Heart left ventricle (tissue), 16 donors: ENCODE results near the gene DIAPH3. TPM values are rescaled to one million over a fixed set of nuclear protein-coding genes. Genes with fewer than 3 reads are reported as not detected.

Source experiments
- ATAC-seq, 4 donors: fragments of 200-7000 bp; cut with Tn5 transposase; one replicate each; pipeline ENCODE4 v1.9.1; 2020 to 2022; ENCODE audit warnings: moderate library complexity in 4 of 4, mild to moderate bottlenecking in 3 of 4, moderate number of reproducible peaks in 1 of 4
- DNase-seq, 5 donors: peaks; one replicate each; pipeline ENCODE4 v3.0.0-alpha.2; 2020
- H3K27ac ChIP-seq, 12 donors: fragments of 200-600 bp; sonication (generic) in 4 of 12; one replicate each; pipeline versions ENCODE4 v1.5.0 to v1.8.0; 2016 to 2022; ENCODE audit warnings: mild to moderate bottlenecking in 2 of 12
- H3K27me3 ChIP-seq, 9 donors: fragments of 200-600 bp; sonication (generic) in 2 of 9; one replicate each; pipeline versions ENCODE4 v1.5.1 to v1.8.0; 2016 to 2022; ENCODE audit warnings: mild to moderate bottlenecking in 3 of 9
- H3K36me3 ChIP-seq, 9 donors: fragments of 200-600 bp; sonication (generic) in 2 of 9; one replicate each; pipeline versions ENCODE4 v1.5.0 to v1.8.0; 2018 to 2022; ENCODE audit warnings: mild to moderate bottlenecking in 2 of 9
- H3K4me1 ChIP-seq, 12 donors: fragments of 200-600 bp; sonication (generic) in 4 of 12; one replicate each; pipeline versions ENCODE4 v1.5.0 to v1.8.0; 2016 to 2022; ENCODE audit warnings: mild to moderate bottlenecking in 3 of 12
- H3K4me3 ChIP-seq, 12 donors: fragments of 200-600 bp; sonication (generic) in 4 of 12; one replicate each; pipeline versions ENCODE4 v1.5.0 to v1.8.0; 2017 to 2022; ENCODE audit warnings: mild to moderate bottlenecking in 9 of 12, moderate library complexity in 4 of 12
- H3K9me3 ChIP-seq, 12 donors: fragments of 200-600 bp; sonication (generic) in 4 of 12; one replicate each; pipeline versions ENCODE4 v1.5.0 to v1.8.0; 2016 to 2022; ENCODE audit warnings: mild to moderate bottlenecking in 1 of 12
- POLR2A ChIP-seq, 2 donors: fragments of 450-650 bp; IDR thresholded peaks; one replicate each; pipeline ENCODE4 v1.6.1; 2017; ENCODE audit warnings: antibody characterized with exemption in 2 of 2, mild to moderate bottlenecking in 2 of 2, moderate library complexity in 2 of 2
- WGBS, 4 donors: extraction: QIAGEN DNeasy Blood & Tissue Kit in 2 of 4; methylation state at CpG; one replicate each; pipeline versions ENCODE4 v1.1.5 to v1.1.7; 2013 to 2018; 5-methylcytosine and 5-hydroxymethylcytosine counted together
- intact Hi-C, 10 donors: fragments of 100-400 bp; cut with DNase I; formaldehyde crosslinking; loops; one replicate each; pipeline versions ENCODE4 v1.11.1 to v1.14.2; 2022
- polyA plus RNA-seq, 2 donors: library from polyadenylated mRNA; stranded (reverse); fragments of 200-250 nt; gene quantifications; one replicate each; pipeline ENCODE4 v1.2.3, GENCODE V29; 2013
- total RNA-seq, 9 donors: library from RNA; depleted of rRNA in 2 of 9; stranded (reverse); fragments of >200 nt in 2 of 9; fragmentation: NEBNext Ultra II Directional in 3 of 9; extraction: Animal tissue kit (Norgen Biotek cat#: 25700) in 3 of 9; gene quantifications; one replicate each; pipeline versions ENCODE4 v1.1.0 to v1.2.4, GENCODE V29; 2016 to 2023
- TF ChIP-seq, protein P1 (sequence below), 12 donors: fragments of 200-600 bp; sonication (generic) in 4 of 12; IDR thresholded peaks; one replicate each; pipeline versions ENCODE4 v1.5.0 to v1.8.0; 2018 to 2022; ENCODE audit warnings: antibody characterized with exemption in 12 of 12, mild to moderate bottlenecking in 5 of 12
- donor health status: ischemic (EF 13 %, LVEDD 7.1; RV severe dilation, severe dysfunction).
- donor health status: healthy with polysubstance abuse.
- donor health status: DM: no; HTN: yes; CAD: no.
- donor health status: DM: no; HTN: no; CAD: no.
- donor health status: ischemic (EF 25% LVEDD 6.9; RV normal size, moderate dysfunction).
- donor health status: ischemic (EF 25% LVEDD 5.7; RV mildly dilated, moderate dysfunction).
- donor health status: healthy.
- donor health status: DM: yes; HTN: yes; CAD: no.
- donor health status: ischemic (EF 35%, LVEDD 5.7; RV mildly dilated, moderate dysfunction).
- donor health status: nonischemic (EF 11% LVEDD 7.7; RV severe dilation, severe dysfunction).
- donor health status: DM: yes; HTN: yes; CAD: no.
- donor health status: PGD.
- donor health status: ischemic (EF 29% LVEDD 5.4; RV normal size, mild dysfunction).
- donor health status: nonischemic (EF 23%, LVEDD 6.1; RV moderate dilation, normal function).

DIAPH3 gene
- total and polyA plus RNA-seq, 11 donors, result 0.03 to 3.2 (median 0.19) TPM

DNA sequence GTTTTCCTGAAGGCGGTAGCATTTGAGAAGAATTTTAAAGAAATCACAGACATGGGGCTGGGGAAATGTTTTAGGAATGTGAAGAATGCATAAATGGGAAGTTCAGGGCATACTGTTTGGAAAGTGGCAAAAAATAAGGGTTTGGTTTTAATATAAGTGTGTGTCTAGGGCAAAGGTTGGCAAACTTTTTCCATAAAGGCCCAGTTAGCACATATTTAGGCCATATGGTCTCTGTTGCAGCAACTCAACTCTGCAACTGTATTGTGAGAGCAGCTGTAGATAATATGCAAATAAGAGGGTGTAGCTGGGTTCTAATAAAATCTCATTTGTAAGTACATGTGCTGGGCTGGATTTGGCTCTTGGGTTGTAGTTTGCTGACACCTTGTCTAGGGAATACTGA, 521.9 kb downstream of the DIAPH3 start:
- intact Hi-C loops, result no loop called here
- TF ChIP-seq, protein P1, sequence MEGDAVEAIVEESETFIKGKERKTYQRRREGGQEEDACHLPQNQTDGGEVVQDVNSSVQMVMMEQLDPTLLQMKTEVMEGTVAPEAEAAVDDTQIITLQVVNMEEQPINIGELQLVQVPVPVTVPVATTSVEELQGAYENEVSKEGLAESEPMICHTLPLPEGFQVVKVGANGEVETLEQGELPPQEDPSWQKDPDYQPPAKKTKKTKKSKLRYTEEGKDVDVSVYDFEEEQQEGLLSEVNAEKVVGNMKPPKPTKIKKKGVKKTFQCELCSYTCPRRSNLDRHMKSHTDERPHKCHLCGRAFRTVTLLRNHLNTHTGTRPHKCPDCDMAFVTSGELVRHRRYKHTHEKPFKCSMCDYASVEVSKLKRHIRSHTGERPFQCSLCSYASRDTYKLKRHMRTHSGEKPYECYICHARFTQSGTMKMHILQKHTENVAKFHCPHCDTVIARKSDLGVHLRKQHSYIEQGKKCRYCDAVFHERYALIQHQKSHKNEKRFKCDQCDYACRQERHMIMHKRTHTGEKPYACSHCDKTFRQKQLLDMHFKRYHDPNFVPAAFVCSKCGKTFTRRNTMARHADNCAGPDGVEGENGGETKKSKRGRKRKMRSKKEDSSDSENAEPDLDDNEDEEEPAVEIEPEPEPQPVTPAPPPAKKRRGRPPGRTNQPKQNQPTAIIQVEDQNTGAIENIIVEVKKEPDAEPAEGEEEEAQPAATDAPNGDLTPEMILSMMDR (IDR thresholded peaks at IDR 0.05), result no peak
- TF ChIP-seq POLR2A (IDR thresholded peaks at IDR 0.05), result no peak
- H3K9me3 ChIP-seq, result no peaks in the 10 kb centered on the region
- no peaks in the 10 kb centered on the region for H3K36me3 ChIP-seq
- WGBS, 4 donors, result 86 to 93% (median 90%) methylated on average over 1 of the region's 1 CpG
- ATAC-seq (no peak), DNase-seq (no peak)
- H3K27me3 ChIP-seq, result no peaks in the 10 kb centered on the region
- H3K4me1 ChIP-seq, result peaks cover 0 to 17% (median 9%) of the 10 kb centered on the region in 12 donors
- no peak overlapping the region for H3K27ac ChIP-seq
- no peak overlapping the region for H3K4me3 ChIP-seq

DNA sequence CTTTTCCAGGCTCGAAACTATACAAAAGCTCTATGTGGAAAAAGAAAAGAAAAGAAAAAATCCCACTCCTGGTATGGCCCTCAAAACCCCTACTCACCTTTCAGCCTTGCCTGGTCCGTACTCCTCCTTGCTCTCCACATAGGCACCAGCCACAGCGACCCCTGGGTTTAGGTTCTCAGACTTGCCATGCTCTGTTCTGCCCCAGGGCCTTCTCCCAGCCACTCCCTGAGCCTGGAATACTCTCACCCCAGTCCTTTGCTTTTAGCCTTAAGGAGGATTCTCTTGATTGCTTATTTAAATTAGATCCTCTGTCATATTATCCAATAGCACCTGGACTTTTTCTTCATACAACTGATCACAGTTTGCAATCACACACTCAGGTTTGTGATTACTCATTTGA, 522.5 kb downstream of the DIAPH3 start:
- no peak overlapping the region for H3K27ac ChIP-seq
- no peak overlapping the region for H3K4me3 ChIP-seq
- intact Hi-C loops, result no loop called here
- no peak for TF ChIP-seq POLR2A (IDR thresholded peaks at IDR 0.05)
- TF ChIP-seq, protein P1 (IDR thresholded peaks at IDR 0.05), result no peak
- no peak for ATAC-seq
- WGBS, 4 donors, result 75 to 99% (median 90%) methylated on average over 3 of the region's 3 CpGs
- no peak for DNase-seq
- H3K36me3 ChIP-seq, result no peaks in the 10 kb centered on the region
- no peaks in the 10 kb centered on the region for H3K27me3 ChIP-seq
- H3K9me3 ChIP-seq, result no peaks in the 10 kb centered on the region
- peaks cover 0 to 17% (median 9%) of the 10 kb centered on the region in 12 donors for H3K4me1 ChIP-seq

DNA sequence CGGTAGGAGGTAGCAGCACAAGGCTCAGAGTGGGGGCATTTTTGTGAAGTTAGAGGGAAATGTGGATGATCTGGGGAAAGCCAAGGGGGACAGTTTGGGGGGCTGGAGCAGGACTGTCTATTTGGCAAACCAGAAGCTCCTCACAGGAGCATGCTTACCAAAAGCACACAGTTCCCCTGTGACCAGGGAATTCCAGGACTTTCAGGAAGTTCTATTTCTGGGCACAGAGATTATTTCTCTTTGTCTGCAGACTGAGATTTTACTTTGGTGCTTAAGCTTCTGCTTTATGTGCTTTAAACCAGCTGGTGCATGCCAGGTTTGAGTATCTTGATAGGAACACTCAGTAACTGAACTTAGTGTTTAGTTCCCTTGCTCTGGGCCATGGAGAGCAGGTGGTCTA, 525.3 kb downstream of the DIAPH3 start:
- H3K4me3 ChIP-seq, result no peak overlapping the region
- H3K9me3 ChIP-seq, result no peaks in the 10 kb centered on the region
- H3K4me1 ChIP-seq, result peaks cover 0 to 20% (median 11%) of the 10 kb centered on the region in 12 donors
- no peak for DNase-seq
- H3K27me3 ChIP-seq, result no peaks in the 10 kb centered on the region
- intact Hi-C loops, result no loop called here
- peak in 2 of 4 donors; percentile 18 to 26 for ATAC-seq
- WGBS, 4 donors, result 16 to 36% (median 24%) methylated on average over 1 of the region's 1 CpG
- no peaks in the 10 kb centered on the region for H3K36me3 ChIP-seq
- H3K27ac ChIP-seq, result no peak overlapping the region
- TF ChIP-seq POLR2A (IDR thresholded peaks at IDR 0.05), result no peak

DNA sequence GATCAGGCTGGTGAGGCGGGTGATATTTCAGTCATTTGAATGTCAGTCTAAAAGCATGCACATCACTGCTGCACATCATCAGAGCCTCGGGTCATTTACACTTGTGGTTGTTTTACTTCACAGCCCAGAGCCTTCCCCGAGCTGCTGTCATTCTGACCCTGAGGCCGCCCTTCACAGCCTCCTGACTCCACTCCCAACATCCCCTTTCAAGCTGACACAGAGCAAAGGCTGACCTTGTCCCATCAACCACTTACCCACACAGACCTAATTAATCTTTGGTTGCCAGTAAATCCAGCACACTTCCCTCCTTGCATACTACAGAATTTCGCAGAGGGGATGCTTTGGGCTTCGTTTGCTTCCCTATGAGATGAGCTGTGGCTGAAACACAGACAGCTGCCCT, 528.1 kb downstream of the DIAPH3 start:
- Histone ChIP-seq H3K36me3 (no peaks in the 10 kb centered on the region), H3K9me3 (no peaks in the 10 kb centered on the region), H3K4me3 (no peak overlapping the region), H3K27me3 (no peaks in the 10 kb centered on the region), H3K4me1 (peaks cover 0 to 28% (median 17%) of the 10 kb centered on the region in 12 donors), H3K27ac (no peak overlapping the region)
- intact Hi-C loops, result no loop called here
- DNase-seq (no peak), ATAC-seq (no peak)
- 88 to 92% (median 88%) methylated on average over 6 of the region's 6 CpGs for WGBS, 4 donors
- TF ChIP-seq POLR2A (IDR thresholded peaks at IDR 0.05), result no peak
- TF ChIP-seq, protein P1 (IDR thresholded peaks at IDR 0.05), result no peak

DNA sequence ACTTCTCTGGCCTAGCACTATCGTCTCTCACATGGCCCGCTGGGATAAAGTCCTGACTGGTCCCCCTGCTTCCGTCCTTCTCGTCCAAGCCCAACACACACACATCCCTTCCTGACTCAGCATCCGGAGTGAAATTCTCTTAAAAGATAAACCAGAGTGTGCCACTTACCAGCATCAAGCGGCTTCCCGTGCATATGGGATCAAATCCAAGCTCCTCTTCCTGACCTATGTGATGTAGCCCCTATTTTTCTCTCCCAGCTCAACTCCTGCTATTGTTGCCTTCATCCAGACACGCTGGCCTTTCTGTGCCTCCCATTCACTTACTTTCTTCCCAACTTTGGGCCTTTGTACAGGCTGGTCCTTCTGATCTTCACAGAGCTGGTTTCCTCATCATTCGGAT, 530.4 kb downstream of the DIAPH3 start:
- ATAC-seq, result peak; percentile 55 to 92 (median 70)
- H3K27ac ChIP-seq, result peak overlapping the region in 6 of 12 donors; percentile 30 to 66 (median 50)

More for the DNA sequence above, 530.4 kb downstream of the DIAPH3 start:
- 49 to 65% (median 54%) methylated on average over 9 of the region's 9 CpGs for whole genome bisulfite sequencing, 4 donors
- peaks cover 0 to 22% (median 7%) of the 10 kb centered on the region in 12 donors for H3K4me1 ChIP-seq
- H3K9me3 ChIP-seq, result no peaks in the 10 kb centered on the region
- TF ChIP-seq, protein P1 (IDR thresholded peaks at IDR 0.05), result no peak
- TF ChIP-seq POLR2A (IDR thresholded peaks at IDR 0.05), result no peak
- H3K27me3 ChIP-seq, result no peaks in the 10 kb centered on the region
- intact Hi-C loops, result loop anchor here in 1 of 10 donors (2.0 kb wide), 1 partner anchor 102 kb away; no protein-coding TSS in a partner anchor
- DNase-seq, result peak in 3 of 5 donors; percentile 31 to 46 (median 33)
- no peak overlapping the region for H3K4me3 ChIP-seq
- no peaks in the 10 kb centered on the region for H3K36me3 ChIP-seq
